ENCODE measurements around the gene PUS7L. TPM values are rescaled to one million over a fixed set of nuclear protein-coding genes. Genes with fewer than 3 reads are reported as not detected.

The PUS7L gene, protein sequence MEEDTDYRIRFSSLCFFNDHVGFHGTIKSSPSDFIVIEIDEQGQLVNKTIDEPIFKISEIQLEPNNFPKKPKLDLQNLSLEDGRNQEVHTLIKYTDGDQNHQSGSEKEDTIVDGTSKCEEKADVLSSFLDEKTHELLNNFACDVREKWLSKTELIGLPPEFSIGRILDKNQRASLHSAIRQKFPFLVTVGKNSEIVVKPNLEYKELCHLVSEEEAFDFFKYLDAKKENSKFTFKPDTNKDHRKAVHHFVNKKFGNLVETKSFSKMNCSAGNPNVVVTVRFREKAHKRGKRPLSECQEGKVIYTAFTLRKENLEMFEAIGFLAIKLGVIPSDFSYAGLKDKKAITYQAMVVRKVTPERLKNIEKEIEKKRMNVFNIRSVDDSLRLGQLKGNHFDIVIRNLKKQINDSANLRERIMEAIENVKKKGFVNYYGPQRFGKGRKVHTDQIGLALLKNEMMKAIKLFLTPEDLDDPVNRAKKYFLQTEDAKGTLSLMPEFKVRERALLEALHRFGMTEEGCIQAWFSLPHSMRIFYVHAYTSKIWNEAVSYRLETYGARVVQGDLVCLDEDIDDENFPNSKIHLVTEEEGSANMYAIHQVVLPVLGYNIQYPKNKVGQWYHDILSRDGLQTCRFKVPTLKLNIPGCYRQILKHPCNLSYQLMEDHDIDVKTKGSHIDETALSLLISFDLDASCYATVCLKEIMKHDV
- 15.3 and 40.6 TPM in 2 replicates for total RNA-seq (2014; rRNA removed; shearing (Covaris generic))

DNA sequence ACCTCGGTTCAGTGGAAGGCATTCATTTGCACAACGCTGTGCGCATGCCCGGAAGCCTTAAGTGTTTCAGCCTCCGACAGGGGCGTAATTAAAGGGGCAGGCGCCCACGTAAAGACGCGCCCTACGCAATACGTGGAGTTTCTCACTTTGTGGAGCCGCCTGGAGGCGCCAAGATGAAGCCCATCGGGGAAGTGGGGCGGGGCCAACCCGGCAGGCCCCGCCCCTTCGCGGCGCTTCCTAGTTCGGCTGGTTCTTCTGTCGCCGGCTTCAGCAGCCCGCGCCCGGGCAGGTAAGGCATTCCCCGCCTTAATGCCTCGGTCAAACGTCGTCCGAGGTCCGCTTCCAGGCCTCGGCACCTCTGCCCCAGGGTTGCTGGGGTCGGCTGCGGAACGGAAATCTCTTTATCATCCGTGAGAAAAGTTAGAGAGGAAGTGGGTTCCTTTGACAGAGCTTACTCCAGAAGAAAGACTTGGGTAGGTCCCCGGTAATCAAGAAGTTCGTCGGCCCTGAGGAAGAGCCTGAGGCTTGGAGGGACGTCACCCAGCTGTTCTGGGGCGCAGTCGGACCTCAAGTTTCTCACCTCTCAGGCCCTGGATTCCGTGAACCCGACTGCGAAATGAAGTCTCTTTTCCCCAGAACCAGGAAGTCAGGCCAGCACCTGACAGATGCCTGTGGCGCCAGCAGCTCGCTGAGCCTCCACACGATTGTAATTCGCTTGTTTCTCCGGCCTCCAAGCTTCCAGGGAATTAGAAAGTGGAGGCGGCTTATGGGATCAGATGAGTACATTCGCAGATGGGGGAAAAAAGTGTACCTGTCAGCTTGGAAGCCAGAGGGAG, at the start of gene PUS7L, which contains the start of gene IRAK4:
TSS of gene PUS7L (minus strand) at position 63 of the 836 bp plus-strand sequence. CDS start 3,545 bp downstream, outside the sequence.
TSS of gene IRAK4 (plus strand) at position 224 of the 836 bp plus-strand sequence. CDS start 9,161 bp downstream, outside the sequence.
- in situ Hi-C loops (cut with HindIII; ENCODE audit: low sequenced_read_pairs): no loop called here
- DNase-seq (ENCODE audit: low spot score): peak; percentile 98

DNA sequence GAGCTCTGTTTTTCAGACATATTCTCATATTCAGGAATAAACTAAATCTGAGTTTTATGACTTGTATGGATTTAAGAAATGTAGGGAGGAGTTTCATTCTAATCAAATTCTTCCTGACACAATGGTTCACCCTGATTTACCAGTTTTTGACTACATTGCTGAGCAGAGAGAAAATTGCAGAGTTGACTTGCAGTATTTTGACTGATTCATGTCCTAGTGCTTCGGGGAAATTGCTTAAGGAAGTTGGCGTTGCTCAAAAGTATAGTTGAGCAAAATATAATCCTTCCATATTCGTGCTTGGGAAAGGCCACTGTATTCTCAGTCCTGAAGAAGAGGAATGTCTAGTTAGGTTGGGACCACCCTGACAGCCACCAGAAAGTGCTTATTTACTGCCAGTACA, 48.8 kb upstream of the PUS7L start:
- no peak for DNase-seq (ENCODE audit: low spot score)
- in situ Hi-C loops (cut with HindIII; ENCODE audit: low sequenced_read_pairs): no loop called here

DNA sequence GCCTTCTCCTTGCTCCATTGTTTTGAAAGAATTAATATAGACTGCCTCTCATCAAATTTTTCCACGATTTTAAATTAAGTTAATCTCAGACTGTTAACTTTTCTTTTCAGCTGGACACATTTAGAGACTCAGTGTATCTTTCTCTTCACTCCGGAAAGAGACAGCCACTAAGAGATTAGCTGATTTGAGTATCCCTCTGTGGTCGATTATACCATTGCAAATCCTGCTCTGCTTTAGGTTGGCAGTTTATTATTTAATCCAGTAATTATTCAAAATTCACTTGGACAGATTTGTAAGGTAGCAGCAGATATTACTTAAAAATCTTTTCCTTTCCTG, 48.1 kb upstream of the PUS7L start:
- no peak for DNase-seq (ENCODE audit: low spot score)
- in situ Hi-C loops (cut with HindIII; ENCODE audit: low sequenced_read_pairs): no loop called here

DNA sequence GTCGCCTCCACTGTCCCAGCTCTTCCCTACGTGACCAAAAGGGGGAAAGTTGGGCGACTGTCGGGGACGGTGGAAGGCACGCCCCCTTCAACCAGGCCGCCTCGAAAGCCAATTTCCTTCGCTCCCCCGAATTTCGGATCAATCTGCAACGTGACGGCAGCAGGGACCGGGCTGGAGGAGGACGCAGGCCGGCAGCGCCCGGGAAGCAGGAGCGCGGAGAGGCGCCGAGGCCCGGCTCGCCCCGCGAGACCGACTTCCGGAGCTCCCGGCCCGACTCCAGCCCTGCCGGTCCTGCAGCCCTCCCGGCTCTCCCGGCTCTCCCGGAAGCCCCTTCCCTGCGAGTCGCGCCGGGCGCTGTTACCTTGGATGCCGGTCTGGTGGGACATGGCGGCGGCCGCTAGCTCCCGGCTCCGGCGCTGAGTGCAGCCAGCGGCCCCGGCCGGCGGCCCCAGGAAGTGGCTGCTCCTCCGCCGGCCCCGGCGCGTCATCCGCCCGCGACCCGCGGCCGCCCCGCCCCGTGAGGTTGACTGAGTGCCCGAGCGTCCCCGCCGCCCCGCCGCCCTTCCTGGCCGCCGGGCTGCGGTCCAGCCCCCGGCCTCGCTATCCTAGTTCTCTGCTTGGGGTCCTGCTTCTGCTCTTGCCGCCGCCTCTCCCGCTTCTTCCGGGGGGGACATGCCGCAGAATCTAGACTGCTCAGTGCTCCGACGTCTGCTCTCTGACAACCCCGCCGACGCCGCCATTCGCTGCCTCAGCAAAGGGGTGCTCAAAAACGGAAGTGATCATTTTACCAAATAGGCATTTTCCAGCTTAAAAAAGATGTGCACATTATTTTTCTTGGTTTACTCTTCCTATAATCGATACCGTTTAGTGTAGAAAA, 47.5 kb upstream of the PUS7L start, which contains the start of gene TWF1:
TSS of gene TWF1 (minus strand) at position 458 of the 877 bp plus-strand sequence. CDS start at position 386, 72 bp downstream.
- in situ Hi-C loops (cut with HindIII; ENCODE audit: low sequenced_read_pairs): no loop called here
- peak; percentile 79 for DNase-seq (ENCODE audit: low spot score)

DNA sequence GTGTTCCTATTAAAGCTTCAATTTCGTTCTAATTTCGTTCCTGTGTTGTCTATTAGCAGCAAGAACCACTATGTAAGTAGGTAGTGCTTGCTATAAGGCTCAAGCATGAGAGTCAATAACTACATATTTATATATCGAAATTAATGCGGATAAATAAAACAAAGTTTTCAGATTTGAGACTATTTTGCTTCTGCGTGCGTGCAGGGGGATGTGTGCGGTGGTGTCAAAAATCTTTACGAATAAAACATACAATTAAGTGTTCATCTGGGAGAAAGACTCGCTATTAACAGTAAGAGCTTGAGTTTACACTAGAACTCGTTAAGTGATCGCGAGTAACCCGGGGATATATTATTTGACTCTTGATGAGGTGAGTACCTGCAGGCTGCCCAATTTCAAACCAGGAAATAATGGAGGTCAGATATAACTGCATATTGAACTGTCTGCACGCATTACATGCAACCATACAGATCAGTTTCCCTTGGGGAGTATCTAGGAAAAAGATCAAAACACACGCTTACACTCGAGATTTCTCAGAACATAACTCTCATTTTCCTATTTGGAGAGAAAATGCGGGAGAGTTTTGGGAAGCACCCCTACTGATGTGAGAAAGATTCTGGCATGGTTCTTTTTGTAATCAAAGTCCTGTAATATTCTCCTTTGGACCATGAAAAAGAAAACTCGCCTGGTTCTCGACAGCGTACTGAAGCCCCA, 46.7 kb upstream of the PUS7L start:
- in situ Hi-C loops (cut with HindIII; ENCODE audit: low sequenced_read_pairs): no loop called here

DNA sequence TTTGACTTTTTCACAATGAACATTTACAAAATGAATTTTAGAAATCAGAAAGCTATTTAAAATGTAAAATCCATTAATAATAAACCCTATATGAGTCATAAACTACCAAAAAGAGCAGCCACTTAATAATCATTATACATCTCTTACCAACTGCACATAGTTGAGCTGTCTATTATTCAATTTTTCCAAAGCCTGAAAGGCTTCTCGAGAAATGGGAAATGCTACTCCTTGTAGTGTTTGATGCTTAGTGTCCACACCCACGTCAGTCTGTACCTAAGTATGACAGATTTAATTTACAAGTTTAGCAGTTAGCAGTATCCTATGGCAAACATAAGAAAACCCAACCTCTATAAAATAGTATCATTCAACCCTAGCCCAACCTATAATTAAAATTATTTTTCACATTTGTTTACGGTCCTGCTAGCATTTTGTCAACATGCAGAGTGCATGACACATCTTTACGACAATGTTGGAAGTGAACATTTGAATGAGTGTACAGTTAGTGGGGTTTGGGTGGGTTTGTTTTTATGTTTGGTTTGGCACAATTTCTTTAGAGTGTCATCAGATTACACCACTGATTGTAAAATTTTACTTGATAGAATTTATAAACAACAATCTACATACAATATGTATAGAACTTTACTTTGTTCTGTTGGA, 39.1 kb upstream of the PUS7L start:
- in situ Hi-C loops (cut with HindIII; ENCODE audit: low sequenced_read_pairs): no loop called here
- no peak for DNase-seq (ENCODE audit: low spot score)

More for the DNA sequence above, 46.7 kb upstream of the PUS7L start:
- no peak for DNase-seq (ENCODE audit: low spot score)

DNA sequence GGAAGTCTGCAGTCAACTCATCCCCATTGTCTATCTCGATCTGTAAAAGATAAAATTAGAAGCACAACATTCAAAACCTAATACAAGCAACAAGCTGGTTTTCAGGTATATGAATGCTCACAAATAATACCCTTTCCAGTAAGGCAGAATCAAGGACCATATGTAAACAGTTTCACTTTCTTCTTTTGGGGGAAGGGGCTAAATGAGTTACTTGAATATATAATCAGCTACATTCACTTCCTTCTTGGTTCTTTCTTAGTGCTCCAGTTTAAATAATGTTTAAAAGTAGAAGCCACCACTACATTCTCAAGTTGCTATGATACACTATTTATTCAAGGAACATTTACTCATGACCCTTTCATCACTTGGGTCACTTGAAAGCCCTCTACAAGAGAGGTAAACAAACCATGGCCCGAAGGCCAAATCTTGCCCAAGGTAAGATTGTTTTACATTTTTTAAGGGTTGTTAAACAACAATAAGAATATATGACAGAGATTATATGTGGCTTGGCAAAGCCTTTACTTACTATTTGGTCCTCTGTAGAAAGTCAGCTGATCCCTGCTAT, 37.2 kb upstream of the PUS7L start:
- in situ Hi-C loops (cut with HindIII; ENCODE audit: low sequenced_read_pairs): no loop called here
- no peak for DNase-seq (ENCODE audit: low spot score)

DNA sequence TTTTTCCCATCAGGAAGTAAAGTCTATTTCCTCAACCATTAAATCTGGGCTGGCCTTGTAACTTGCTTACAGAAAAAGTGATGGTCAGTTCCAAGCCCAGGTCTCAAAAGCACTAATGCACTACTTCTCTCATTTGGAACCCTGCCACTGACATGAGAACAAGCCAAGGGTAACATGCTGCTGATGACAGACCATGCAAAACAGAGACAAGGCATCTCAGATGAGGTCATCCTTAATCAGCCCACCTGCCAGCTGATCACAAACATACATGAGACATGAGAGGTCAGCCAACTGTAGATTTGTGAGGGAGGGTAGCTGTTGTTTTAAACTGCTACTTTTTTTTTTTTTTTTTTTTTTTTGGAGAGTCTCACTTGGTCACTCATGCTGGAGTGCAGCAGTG, 31.4 kb upstream of the PUS7L start:
- no peak for DNase-seq (ENCODE audit: low spot score)
- in situ Hi-C loops (cut with HindIII; ENCODE audit: low sequenced_read_pairs): no loop called here

DNA sequence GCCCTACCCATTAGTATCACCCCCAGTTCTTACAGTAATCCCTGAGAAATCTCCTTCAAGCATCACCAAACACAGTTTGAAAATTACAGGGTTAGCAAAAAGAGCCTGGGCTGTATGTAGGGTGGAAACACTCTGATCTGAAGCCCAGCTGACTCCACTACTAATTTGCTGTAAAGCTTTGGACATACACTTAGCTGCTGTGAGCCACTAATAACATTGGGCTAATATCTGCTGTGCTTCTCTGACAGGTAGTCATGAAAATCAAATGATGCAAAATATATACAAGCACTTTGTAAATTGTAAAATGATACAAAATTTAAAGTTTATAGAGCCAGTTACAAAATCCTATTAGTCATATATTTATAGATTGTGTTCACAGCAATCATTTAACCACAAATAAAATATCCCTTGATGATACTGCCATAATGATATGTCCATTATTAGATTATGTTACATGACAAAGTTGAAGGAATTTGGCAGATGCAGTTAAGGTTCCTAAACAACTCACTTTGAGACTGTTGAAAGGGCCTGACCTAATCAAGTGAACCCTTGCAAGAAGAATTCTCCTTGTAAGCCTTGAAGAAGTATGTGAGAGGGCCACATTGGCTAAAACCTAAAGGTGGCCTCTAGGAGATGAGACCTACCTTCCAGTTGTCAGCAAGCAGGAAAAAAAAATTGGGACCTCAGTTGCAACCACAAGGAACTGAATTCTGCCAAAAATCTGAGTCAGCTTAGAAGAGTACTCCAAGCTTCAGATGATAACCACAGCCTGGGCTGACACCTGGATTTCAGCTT, 28.5 kb upstream of the PUS7L start:
- in situ Hi-C loops (cut with HindIII; ENCODE audit: low sequenced_read_pairs): no loop called here
- no peak for DNase-seq (ENCODE audit: low spot score)

DNA sequence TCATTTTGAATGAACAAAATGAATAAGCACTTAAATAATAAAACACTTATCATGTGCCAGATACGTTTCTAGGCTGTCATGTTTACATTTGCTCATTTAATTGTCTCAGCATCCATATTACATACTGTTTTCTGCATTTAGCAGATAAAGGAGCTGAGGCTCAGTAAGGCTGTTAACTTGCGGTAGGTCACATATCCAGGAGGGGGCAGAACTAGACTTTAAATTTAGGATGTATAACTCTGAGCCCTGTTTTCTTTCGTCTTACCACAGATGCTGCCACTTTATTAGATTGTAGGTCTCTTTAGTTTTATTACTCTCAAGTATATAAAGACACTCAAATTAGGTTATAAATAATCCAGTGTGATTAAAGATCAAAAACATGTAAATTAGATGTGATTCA, 17.9 kb upstream of the PUS7L start:
- peak; percentile 28 for DNase-seq (ENCODE audit: low spot score)

DNA sequence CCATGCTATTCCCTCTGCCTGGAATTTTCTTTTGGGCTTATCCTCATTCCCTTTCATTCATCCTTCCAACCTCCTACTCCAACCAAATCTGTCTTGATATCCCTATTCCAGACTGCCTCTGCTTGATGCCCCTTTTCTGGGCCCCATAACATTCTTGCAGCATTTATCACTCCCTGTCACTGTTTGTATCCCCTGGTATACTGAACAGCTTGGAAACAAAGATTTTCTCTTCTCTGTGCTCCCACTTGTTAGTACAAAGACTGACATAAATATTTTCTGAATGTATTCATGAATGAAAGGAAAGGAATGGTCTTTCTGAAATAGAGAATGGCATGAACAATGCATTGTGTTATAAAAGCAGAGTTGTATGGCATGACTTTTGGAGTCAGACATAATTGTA, 7.7 kb upstream of the PUS7L start:
- no peak for DNase-seq (ENCODE audit: low spot score)
- in situ Hi-C loops (cut with HindIII; ENCODE audit: low sequenced_read_pairs): loop anchor here (10.0 kb wide), 1 partner anchor 119 kb away; no protein-coding TSS in a partner anchor

More for the DNA sequence above, 17.9 kb upstream of the PUS7L start:
- in situ Hi-C loops (cut with HindIII; ENCODE audit: low sequenced_read_pairs): no loop called here

DNA sequence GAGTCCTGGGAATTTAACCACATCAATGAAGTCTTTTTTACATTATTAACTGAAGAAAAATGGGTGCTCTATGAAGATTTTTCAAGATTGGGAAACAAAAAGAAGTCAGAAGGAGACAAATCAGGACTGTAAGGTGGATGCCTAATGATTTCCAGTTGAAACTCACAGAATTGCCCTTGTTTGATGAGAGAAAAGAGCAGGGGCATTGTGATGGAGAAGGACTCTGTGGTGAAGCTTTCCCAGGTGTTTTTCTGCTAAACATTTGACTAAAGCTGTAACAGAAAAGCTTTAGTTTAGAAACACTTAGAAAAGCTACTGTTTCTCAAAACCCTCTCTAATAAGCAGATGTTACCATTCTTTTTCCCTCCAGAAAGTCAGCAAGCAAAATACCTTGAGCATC, 5.9 kb upstream of the PUS7L start:
- DNase-seq (ENCODE audit: low spot score): no peak
- in situ Hi-C loops (cut with HindIII; ENCODE audit: low sequenced_read_pairs): loop anchor here (10.0 kb wide), 1 partner anchor 120 kb away; no protein-coding TSS in a partner anchor

DNA sequence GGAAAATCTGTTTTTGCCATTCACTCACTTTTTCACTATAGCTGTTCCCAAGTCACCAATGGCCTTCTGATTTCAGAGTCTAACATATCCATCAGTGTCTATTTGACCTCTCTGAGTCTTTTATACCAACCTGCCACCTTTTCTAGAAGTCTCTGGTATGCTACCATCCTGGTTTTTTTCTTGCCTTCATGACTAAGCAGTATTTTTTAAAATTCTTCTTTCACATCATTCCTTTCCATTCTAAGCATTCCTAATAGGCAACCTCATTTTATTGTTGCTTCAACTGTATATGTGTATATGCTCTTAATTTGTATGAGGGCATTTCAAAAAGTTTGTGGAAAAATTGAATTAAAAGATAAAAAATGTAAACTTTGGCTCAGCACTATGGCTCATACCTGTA, 5.2 kb upstream of the PUS7L start:
- in situ Hi-C loops (cut with HindIII; ENCODE audit: low sequenced_read_pairs): loop anchor here (10.0 kb wide), 1 partner anchor 121 kb away; no protein-coding TSS in a partner anchor
- no peak for DNase-seq (ENCODE audit: low spot score)

DNA sequence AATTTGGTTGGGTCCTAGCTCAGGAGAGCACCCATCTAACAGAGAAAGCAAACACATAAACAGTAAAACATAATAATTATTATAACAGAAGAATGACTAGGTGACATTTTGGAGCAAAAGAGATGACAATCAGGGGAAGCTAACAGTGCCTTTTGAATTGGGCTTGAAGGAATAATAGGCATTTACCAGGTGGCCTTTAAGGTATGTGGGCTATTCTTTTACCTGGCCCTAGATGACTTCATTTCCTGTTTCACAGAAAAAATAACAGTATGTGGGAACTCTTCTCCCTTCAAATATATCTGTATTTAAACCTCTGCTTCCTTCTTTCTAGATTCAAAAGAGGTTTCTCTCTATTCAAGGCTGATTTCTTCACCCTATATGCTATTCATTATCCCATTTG, 4.0 kb upstream of the PUS7L start:
- in situ Hi-C loops (cut with HindIII; ENCODE audit: low sequenced_read_pairs): loop anchor here (10.0 kb wide), 1 partner anchor 122 kb away; no protein-coding TSS in a partner anchor
- DNase-seq (ENCODE audit: low spot score): no peak

DNA sequence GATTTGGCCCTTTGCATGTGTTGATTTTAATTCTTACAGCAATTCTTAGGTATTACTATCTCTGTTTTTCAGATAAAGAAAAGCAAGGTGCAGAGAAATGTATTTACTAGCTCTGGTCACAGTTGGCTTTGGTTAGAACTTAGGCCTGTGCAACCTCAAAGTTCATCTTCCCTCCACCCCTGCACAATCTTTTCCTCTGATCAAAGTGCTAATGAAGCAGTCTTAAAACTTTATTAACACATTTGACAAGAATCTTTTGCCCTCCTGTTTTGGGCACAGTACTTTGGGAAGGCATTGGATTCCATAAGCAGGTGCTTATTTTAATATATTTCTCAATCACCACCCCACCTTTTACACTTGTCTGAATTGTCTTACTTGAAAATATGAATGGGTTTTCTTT, 2.9 kb upstream of the PUS7L start:
- in situ Hi-C loops (cut with HindIII; ENCODE audit: low sequenced_read_pairs): loop anchor here (10.0 kb wide), 1 partner anchor 123 kb away; no protein-coding TSS in a partner anchor
- DNase-seq (ENCODE audit: low spot score): no peak

DNA sequence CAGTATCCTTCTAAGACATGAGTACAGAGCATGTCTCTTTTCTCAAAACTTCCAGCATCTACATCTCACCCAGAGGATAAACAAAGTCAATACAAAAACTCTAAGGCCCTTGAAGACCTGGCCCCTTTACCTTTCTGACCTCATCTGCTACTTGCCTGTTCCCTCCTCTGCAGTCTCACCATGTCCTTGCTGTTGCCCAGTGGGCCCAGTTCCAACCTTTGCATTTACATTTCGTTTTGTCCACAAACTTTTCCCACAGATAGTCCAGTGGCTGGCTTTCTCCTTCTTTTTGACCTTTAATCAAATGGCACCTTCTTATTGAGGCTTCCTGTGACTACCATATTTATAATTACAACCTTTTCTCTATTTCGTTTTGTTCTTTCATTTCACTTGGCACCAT, 1.8 kb upstream of the PUS7L start:
- no peak for DNase-seq (ENCODE audit: low spot score)
- in situ Hi-C loops (cut with HindIII; ENCODE audit: low sequenced_read_pairs): loop anchor here (10.0 kb wide), 1 partner anchor 124 kb away; no protein-coding TSS in a partner anchor

All from G401 (cell line).